ENCODE measurements around the gene ZNF677.
"Not testable (repeated sequence)": the region's sequence is repeated elsewhere in the genome, so short reads cannot be mapped to it uniquely, and the experiment has no call there.

Gene ZNF677

GRCh38 chr19:53254411-53255341 lies at the start of gene ZNF677:
Gene ZNF677 (minus strand): TSS chr19:53254873. CDS start chr19:53251550, 3,323 bp downstream.
- DNase-seq (ENCODE audit: insufficient read length, low spot score) (peak; percentile 54), FAIRE-seq (no peak)
- no peak for TF ChIP-seq CTCF (IDR thresholded peaks at IDR 0.05; ENCODE audit: insufficient read depth, missing control alignments)

GRCh38 chr19:53301341-53301740 lies 46.7 kb upstream of the ZNF677 start:
- FAIRE-seq; DNase-seq (ENCODE audit: insufficient read length, low spot score): not testable (repeated sequence)

- TF ChIP-seq CTCF (IDR thresholded peaks at IDR 0.05; ENCODE audit: insufficient read depth, missing control alignments) = no peak
- DNase-seq (ENCODE audit: insufficient read length, low spot score) (no peak), FAIRE-seq (no peak)
These were observed 40.2 kb upstream of the ZNF677 start for GRCh38 chr19:53294786-53295441.

GRCh38 chr19:53290758-53291549 lies 36.3 kb upstream of the ZNF677 start:
- FAIRE-seq = no peak
- TF ChIP-seq CTCF (IDR thresholded peaks at IDR 0.05; ENCODE audit: insufficient read depth, missing control alignments) = no peak
- DNase-seq (ENCODE audit: insufficient read length, low spot score) = no peak

- DNase-seq (ENCODE audit: insufficient read length, low spot score) (no peak), FAIRE-seq (no peak)
- TF ChIP-seq CTCF (IDR thresholded peaks at IDR 0.05; ENCODE audit: insufficient read depth, missing control alignments) = no peak
These were observed 30.4 kb upstream of the ZNF677 start for GRCh38 chr19:53285087-53285486.

- not testable (repeated sequence) for DNase-seq (ENCODE audit: insufficient read length, low spot score); FAIRE-seq
These were observed 27.3 kb upstream of the ZNF677 start for GRCh38 chr19:53281947-53282346.

GRCh38 chr19:53275480-53275879 lies 20.8 kb upstream of the ZNF677 start:
- DNase-seq (ENCODE audit: insufficient read length, low spot score) (no peak), FAIRE-seq (no peak)
- TF ChIP-seq CTCF (IDR thresholded peaks at IDR 0.05; ENCODE audit: insufficient read depth, missing control alignments) = no peak

Data from D721Med (cell line).